Measurements from ENCODE around the gene MOCOS. TPM values are rescaled to one million over a fixed set of nuclear protein-coding genes. Genes with fewer than 3 reads are reported as not detected.

Gene MOCOS
- total and polyA plus RNA-seq, 8 donors: 0.45 to 4.6 (median 2.7) TPM

GRCh38 chr18:36305375-36305774, 118.1 kb downstream of the MOCOS start:
- intact Hi-C loops (cut with DNase I; ENCODE audit: low total_unique reads): no loop called here
- Histone ChIP-seq H3K4me1 (no peaks in the 10 kb centered on the region), H3K27me3 (peaks cover 0 to 13% (median 9%) of the 10 kb centered on the region in 3 donors), H3K9me3 (no peaks in the 10 kb centered on the region), H3K4me3 (no peak overlapping the region), H3K27ac (no peak overlapping the region), H3K36me3 (no peaks in the 10 kb centered on the region)
- DNase-seq: no peak
- 31 to 56% (median 37%) methylated on average over 2 of the region's 2 CpGs for WGBS, 5 donors
- TF ChIP-seq EP300 (IDR thresholded peaks at IDR 0.05): no peak
- TF ChIP-seq POLR2A (IDR thresholded peaks at IDR 0.05): no peak
- no peak for TF ChIP-seq POLR2AphosphoS5 (IDR thresholded peaks at IDR 0.05)
- TF ChIP-seq, protein P1, sequence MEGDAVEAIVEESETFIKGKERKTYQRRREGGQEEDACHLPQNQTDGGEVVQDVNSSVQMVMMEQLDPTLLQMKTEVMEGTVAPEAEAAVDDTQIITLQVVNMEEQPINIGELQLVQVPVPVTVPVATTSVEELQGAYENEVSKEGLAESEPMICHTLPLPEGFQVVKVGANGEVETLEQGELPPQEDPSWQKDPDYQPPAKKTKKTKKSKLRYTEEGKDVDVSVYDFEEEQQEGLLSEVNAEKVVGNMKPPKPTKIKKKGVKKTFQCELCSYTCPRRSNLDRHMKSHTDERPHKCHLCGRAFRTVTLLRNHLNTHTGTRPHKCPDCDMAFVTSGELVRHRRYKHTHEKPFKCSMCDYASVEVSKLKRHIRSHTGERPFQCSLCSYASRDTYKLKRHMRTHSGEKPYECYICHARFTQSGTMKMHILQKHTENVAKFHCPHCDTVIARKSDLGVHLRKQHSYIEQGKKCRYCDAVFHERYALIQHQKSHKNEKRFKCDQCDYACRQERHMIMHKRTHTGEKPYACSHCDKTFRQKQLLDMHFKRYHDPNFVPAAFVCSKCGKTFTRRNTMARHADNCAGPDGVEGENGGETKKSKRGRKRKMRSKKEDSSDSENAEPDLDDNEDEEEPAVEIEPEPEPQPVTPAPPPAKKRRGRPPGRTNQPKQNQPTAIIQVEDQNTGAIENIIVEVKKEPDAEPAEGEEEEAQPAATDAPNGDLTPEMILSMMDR (IDR thresholded peaks at IDR 0.05): no peak

DNA sequence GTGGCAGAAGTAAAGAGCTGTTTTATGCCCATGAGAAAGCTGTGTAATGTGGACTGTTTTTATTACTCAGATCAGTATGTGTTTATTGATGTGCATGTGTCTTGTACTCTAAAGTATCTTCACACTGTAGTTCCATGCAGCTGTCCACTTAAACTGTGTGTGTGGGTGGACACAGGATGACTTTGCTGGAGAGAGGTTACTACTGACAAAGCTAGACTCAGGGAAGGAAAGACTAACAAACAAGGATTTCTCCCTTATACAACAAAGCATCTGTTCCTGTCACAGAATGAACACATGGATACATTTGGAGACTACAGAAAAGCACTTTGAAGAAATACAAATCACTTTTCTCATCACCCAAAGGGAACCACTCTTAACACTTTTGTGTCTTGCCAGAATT, 120.2 kb downstream of the MOCOS start:
- H3K36me3 ChIP-seq: no peaks in the 10 kb centered on the region
- no peak overlapping the region for H3K4me3 ChIP-seq
- H3K27ac ChIP-seq: no peak overlapping the region
- TF ChIP-seq EP300 (IDR thresholded peaks at IDR 0.05) (no peak), POLR2A (IDR thresholded peaks at IDR 0.05) (no peak), POLR2AphosphoS5 (IDR thresholded peaks at IDR 0.05) (no peak)
- TF ChIP-seq, protein P1 (IDR thresholded peaks at IDR 0.05): no peak
- peaks cover 0 to 19% (median 12%) of the 10 kb centered on the region in 3 donors for H3K27me3 ChIP-seq
- no peaks in the 10 kb centered on the region for H3K4me1 ChIP-seq
- no peaks in the 10 kb centered on the region for H3K9me3 ChIP-seq
- DNase-seq: no peak
- intact Hi-C loops (cut with DNase I; ENCODE audit: low total_unique reads): no loop called here

DNA sequence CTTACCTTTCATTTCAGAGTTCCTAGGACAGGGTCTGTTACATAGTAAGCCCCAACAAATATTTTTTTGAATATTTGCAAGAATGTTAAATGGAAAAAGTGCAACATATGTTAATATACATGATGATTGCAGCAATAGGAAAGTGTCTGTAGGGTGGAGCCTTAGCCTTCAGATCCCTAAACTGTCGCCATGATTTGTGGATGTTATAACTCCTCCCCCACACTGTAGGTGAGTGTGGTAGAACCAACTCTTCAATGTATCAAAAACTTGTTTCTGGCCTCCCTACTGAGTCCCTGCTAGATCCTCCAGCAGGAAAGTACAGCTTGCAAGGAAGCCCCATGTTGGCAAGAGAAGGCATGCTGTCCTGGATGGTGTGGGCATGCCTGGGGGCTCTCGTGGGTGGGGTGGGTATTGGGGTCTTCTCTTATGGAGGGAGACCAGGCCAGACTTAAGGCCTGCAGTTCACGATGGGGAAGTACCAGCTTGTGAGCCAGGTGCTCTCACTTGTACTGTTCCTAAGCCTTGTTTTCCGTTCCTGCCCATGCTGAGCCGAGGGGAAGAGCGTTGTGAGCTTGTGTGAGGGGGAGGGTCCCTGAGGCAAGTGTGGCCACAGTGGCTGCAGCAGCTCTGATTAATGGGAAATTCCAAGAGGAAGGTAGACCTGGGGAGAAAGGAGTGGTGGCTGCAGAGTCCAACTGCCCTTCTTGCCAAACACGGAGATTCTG, 121.6 kb downstream of the MOCOS start:
- 62 to 73% (median 68%) methylated on average over 7 of the region's 7 CpGs for WGBS, 5 donors
- DNase-seq: no peak
- Histone ChIP-seq H3K4me3 (no peak overlapping the region), H3K36me3 (no peaks in the 10 kb centered on the region), H3K4me1 (no peaks in the 10 kb centered on the region), H3K9me3 (no peaks in the 10 kb centered on the region), H3K27ac (no peak overlapping the region), H3K27me3 (peaks cover 0 to 12% (median 10%) of the 10 kb centered on the region in 3 donors)
- TF ChIP-seq, protein P1 (IDR thresholded peaks at IDR 0.05): no peak
- TF ChIP-seq EP300 (IDR thresholded peaks at IDR 0.05) (no peak), POLR2AphosphoS5 (IDR thresholded peaks at IDR 0.05) (no peak), POLR2A (IDR thresholded peaks at IDR 0.05) (no peak)
- intact Hi-C loops (cut with DNase I; ENCODE audit: low total_unique reads): no loop called here

DNA sequence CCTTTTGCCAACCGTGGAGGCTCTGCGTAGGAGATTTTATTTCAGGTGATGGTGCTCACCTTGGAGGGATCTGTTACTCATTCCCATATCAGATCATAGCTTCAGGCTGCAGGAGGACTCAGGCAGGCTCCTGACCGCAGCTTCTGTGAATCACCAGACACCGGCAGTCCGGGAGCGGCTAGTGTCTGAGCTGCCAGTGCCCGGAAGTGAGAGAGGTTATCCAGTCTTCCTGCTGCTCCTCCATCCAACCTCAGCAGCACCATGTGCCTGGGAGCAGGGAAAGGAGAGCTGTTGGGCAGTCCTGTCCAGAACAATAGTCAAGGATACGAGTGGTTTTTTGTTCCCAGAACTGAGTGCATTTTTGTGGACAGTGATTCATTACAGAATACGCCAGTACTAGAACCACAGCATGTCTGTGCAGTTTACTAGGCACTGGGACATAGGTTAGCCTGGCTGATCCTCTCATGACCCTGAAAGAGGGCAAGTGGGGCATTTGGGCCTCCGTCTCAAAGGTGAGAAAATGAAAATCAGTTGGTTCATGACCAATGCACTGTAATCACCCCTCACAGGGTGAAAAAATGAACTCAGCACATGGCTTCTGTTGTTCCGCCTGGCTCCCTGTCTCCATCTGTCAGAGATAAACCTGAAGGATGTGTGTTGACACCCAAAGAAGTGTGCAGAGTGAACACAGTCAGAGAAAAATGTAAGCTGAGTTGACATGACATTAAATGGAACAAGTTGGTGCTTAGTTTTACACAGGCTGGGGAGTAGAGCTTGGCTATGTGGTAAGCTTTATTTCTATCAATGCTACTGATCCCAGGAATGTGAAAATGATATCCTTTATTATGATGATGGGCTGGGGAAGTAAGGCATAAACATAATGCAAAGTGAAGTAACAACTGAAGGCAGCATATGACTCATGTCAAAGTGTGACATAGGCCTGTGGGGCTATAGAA, 122.4 kb downstream of the MOCOS start:
- no peak for DNase-seq
- intact Hi-C loops (cut with DNase I; ENCODE audit: low total_unique reads): no loop called here
- H3K4me3 ChIP-seq: no peak overlapping the region
- 45 to 67% (median 56%) methylated on average over 9 to 11 of the region's 11 CpGs for WGBS, 5 donors
- no peaks in the 10 kb centered on the region for H3K4me1 ChIP-seq
- H3K36me3 ChIP-seq: no peaks in the 10 kb centered on the region
- H3K27me3 ChIP-seq: peaks cover 0 to 12% (median 10%) of the 10 kb centered on the region in 3 donors
- TF ChIP-seq, protein P1 (IDR thresholded peaks at IDR 0.05): no peak
- TF ChIP-seq POLR2AphosphoS5 (IDR thresholded peaks at IDR 0.05): no peak
- TF ChIP-seq EP300 (IDR thresholded peaks at IDR 0.05): no peak
- no peak for TF ChIP-seq POLR2A (IDR thresholded peaks at IDR 0.05)
- H3K9me3 ChIP-seq: no peaks in the 10 kb centered on the region
- H3K27ac ChIP-seq: no peak overlapping the region
